Measurements from ENCODE around the gene RFLNA.

RFLNA gene

GRCh38 chr12:124338876-124339603 is 44.1 kb downstream of the RFLNA start:
- no peak for DNase-seq

DNA sequence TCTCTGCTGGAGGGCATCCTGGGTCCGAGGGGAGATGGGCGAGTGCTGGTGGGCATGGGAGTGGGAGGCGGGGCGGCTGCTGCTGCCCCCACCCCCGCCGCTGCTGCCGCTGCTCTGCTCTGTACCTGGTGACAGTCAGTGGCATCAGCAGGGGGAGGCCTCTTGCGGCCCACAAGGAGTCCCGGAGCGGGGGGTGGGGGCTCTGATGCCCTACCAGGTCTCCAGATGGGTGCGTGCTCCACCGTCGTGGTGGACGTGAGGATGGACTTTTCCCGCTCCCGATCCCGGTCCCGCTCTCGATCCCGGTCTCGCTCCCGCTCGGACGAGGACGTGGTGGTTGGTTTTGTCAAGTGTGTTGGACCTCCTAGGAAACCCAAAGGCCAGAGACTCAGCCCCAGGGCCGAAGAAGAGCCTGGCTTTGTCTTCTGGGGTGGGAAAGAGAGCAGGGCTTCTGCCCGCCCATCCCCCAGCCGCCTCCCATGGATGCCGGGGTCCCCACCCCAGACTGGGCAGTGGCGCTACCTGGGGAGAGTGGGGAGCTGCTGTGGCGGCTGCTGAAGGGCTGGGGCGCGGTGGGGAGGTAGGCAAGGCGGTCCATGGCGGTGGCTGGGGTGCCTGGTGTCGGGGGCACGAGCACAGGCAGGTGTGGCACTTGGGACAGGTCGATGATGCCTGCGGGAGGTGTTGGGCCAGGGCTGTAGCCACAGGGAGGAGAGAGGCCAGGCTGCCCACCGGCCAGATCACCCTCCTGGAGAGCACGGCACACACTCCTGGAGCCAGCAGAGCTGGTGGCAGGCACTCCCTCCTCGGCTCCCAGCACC is 45.4 kb downstream of the RFLNA start:
- DNase-seq, result no peak

DNA sequence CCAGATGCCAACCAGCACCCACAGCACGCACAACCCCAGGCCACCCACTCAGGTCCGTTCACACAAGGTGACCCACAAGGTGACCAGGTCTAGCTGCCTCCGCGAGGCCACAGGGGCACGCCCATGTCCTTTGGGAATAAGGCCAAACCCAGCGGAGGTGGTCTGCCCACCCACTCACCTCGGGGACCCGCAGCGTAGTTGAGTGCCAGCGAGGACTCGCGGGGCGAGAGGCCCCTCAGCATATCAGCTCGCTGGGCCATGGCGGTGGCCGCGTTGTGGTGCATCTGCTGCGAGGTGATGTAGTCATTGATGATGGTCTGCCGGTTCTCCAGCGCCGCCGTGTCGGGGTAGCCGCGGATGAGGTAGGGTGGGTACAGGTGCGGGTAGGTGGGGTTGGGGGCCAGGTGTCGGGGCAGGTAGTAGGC is 46.8 kb downstream of the RFLNA start:
- no peak for DNase-seq

DNA sequence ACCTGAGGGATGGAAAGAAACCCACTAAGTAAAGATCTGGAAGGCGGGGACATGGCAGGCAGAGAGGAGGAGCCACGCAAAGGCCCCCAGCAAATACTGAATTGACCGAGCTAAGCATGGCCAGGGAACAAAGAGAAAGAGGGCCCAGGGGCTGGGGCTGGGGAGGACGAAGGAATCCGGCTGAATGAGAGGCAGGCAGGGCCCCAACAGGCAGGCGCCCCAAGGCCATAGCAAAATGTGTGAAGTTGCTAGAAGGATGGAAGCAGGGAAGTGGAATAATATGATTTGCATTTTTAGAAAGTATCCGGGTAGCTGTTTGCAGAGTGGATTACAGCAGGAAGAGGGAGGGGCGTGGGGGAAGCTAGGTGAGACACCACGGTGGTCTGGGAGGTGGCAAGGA is 49.1 kb downstream of the RFLNA start:
- no peak for DNase-seq

- no peak for DNase-seq
Observed at GRCh38 chr12:124344526-124344925, 49.6 kb downstream of the RFLNA start.

DNA sequence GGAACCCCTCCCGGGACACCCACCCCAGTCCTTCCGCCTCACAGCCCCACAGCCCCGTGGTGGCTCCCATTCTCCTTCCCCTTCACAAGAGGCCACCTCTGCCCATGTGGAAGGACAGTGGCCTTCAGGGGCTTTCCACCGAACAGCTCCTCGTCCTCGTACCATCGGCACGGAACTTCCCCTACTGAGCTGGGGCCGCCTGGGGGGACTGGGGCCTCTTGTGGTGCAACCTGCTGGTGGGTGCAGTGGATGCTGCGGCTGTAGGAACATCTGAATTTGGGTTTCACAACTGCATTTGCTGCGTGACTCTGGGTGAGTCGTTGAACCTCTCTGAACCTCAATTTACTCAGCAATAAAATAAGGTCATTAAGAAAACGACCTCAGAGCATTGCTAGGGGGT is 50.9 kb downstream of the RFLNA start:
- DNase-seq, result no peak

- no peak for DNase-seq
Observed at GRCh38 chr12:124346425-124347168, 51.7 kb downstream of the RFLNA start.

GRCh38 chr12:124347335-124347734 is 52.4 kb downstream of the RFLNA start:
- no peak for DNase-seq

DNA sequence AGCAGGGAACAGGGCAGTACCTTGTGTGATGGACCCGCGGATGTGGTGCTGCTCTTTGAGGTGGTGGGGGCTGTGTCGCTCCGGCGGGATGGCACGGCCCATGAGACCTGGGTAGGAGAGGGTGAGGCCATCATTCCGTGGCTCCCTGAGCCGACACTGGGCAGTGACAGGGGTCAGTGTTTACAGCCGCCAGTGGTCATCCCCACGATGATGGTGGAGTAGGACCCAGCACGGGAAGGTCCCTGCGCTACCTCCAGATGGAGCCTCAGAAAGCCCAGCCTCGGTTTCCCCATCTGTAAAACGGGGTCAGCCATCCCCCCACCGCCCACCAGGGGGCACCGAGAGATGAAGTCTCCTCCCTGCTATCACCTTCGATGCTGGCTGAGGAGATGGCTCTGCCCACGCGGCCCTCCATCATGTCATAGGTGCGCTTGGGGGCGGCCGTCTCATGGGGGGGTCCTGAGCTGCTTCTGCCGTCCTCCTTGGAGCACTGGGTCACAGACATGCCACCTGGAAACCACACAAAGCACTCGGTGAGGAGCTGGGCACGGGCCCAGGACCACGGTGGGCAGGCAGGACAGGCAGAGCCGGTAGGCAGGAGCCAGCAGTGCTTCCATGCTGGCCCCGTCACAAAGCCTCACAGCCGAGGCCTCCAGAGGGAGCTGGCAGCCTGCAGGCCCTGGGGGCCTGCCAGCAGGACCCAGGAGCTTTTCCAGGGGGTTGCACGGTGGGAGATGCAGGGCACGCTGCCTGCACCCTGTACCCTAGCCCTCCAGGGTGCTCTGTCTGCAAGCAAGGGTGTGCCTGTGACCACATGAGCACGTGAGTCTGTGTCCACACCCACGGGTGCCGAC is 53.1 kb downstream of the RFLNA start:
- peak; percentile 38 for DNase-seq

- DNase-seq, result no peak
Observed at GRCh38 chr12:124348659-124349380, 53.9 kb downstream of the RFLNA start.

GRCh38 chr12:124350491-124350890 is 55.6 kb downstream of the RFLNA start:
- no peak for DNase-seq

DNA sequence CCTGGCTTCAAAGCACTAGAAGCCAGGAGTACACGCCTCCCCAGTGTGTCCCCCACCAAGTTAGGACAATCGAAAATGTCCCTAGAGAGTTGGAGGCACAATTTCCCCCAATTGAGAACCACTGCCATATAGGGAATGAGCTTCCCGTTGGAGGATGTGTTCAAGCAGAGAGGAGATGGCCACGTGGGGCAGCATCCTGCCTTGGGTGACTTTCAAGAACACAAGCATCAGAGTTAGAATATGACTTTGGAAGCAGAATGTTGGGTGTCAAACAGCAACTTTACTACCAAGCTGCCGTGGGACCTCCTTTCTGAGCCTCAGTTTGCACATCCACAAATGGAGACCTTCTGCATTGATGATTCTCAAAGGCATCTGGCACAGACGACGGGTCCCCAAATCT is 56.5 kb downstream of the RFLNA start:
- DNase-seq, result no peak

GRCh38 chr12:124352257-124352656 is 57.4 kb downstream of the RFLNA start:
- no peak for DNase-seq

DNA sequence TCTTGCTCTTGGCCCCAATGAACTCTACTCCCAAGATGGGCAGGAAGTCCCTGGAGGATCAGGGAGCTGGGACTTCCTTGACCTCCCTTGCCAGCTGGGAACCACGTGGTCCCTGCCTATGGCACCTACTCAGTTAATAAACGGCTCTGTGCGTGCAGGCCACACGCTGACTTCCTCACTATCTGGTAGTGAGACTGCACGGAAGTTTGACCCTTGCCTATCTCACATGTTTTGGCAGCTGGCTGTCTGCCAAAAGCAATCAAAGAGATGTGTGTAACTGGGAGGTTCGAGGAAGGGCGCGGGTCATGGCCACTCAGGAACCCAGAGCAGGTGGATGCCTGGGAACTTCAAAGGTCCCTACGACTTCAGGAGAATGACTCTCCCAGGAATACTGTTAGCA is 57.9 kb downstream of the RFLNA start:
- no peak for DNase-seq

- no peak for DNase-seq
Observed at GRCh38 chr12:124354400-124354799, 59.5 kb downstream of the RFLNA start.

GRCh38 chr12:124356221-124356620 is 61.3 kb downstream of the RFLNA start:
- no peak for DNase-seq

DNA sequence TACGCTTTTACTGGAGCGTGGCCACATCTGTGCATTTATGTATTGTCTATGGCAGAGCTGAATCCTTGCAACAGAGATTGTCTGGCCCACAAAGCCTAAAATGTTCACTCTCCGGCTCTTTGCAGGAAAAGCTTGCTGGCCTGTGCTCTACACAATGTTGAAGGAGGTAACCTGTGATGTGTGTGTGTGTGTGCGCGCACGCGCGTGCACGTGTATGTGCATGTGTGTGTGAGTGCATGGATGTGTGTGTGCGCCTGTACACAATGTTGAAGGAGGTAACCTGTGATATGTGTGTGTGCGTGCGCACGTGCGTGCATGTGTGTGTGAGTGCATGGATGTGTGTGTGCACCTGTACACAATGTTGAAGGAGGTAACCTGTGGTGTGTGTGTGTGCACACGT is 62.7 kb downstream of the RFLNA start:
- DNase-seq, result no peak

DNA sequence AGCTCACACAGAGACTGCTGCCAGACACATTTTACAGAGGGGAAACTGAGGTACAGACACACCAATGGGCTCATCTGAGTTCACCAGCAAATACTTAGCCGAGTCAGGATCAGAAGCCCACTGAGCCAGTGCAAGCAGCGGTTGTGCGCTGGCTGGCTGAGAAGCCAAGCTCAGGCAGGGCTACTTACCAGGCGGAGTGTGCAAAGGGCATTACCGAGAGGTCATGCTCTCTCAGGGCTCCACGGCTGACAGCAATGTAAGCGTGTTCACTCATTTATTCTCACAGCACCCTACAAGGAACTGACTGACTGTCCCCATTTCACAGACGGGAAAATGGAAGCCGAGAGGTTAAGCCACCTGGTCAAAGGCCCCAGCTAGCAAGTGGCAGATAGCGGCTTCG is 63.7 kb downstream of the RFLNA start:
- no peak for DNase-seq

DNA sequence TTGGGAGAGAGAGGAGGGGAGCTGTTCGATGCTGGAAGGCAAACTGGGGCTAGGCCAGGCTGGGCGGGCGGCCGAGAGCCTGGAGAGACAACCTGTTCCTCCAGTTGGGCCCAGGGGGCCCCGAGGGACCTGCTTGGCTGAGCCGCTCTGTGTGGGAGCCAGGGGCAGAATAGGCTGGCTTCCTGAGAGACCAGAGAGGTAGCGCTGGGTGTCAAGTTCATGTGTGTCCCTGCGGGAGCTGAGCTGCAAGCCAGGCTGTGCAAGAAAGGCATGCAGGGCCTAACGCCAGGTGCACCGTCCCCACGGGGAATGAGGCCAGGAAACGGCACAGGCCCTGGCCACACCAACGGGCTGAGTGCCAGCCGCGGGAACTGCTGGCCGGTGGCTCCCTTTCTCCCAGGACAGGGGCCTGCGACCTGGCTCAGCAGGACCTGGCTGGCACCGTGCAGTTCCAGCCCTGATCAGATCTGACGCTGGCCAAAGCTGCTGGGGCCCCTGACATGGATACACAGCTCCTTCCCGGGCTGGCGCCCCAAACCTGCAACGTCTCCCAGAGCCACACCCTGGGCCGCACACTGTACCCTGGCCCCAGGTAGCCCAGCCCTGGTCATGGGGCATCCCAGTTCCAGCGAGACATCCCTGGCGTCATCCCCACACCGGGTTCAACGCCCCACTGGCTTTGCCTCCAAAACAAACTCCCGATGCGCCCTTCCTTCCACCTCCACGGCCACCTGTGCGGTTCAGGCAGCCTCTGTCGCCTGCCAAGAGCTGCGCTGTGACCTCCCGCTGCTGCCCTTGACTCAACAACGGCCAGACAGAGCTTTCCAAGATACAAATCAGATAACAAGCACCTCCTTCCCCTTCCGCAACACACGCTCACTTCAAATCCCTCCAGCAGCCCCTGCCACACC is 65.0 kb downstream of the RFLNA start:
- no peak for DNase-seq

DNA sequence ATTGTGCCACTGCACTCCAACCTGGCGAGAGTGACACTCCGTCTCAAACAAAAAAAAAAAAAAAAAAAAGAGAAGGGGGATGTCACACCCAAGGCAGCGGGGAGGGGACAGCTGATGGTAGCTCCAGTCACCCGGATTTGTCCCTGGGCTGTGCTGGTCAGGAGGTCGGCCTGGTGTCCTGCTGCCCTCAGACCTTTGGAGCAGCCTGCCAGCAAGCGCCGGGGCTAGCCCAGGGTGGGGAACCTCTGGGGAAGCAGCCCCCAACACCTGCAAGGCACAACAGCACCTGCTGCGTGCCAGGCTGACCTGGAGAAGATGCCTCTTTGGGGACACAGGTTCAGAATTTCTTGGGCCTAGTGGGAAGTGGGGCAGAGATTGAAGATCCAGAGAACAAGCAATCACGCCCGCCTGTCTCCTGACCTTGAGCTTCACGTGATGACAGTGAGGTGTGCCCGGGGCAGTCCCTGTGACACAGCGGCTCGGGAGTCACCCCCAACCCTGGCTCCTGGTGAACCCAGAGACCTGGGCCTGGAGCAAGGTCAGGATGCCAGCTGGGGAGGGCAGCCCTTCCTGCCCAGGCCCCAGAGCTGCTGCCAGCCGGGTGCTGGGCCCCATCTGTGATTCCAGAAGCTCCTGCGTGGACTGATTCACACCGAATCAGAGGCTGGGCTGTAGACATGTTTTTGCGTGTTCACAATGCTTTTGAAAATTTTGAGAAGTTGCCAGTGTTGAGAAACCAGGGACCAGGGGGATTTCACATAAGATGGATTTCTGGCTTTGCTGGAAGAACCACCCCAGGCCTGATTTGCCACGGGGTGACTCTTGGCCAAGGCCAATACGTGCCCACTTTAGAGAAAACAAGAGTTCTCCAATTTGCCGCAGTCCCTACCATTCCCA is 66.4 kb downstream of the RFLNA start:
- no peak for DNase-seq
